Esophagus muscularis mucosa (tissue), 3 donors: ENCODE data around the gene GRID1.

Experiments
- CTCF ChIP-seq, 3 experiments: fragments of 200-600 bp in 2 of 3; fragments of 450-650 bp in 1 of 3; sonication (generic) in 2 of 3; IDR thresholded peaks; one replicate each; pipeline ENCODE4 v1.5.1; 2017 to 2019; ENCODE audit warnings: antibody characterized with exemption in 3 of 3, mild to moderate bottlenecking in 2 of 3, moderate library complexity in 1 of 3
- POLR2A ChIP-seq: fragments of 450-650 bp; IDR thresholded peaks from one replicate; pipeline ENCODE4 v1.6.1; 2017; ENCODE audit warnings: antibody characterized with exemption, moderate library complexity, mild to moderate bottlenecking, low read depth

GRCh38 chr10:86254081-86254480 is 112.5 kb downstream of the GRID1 start:
- TF ChIP-seq CTCF (IDR thresholded peaks at IDR 0.05) (no peak), POLR2A (no peak)
